Caco-2 (cell line): ENCODE data around the gene CACNA2D1. TPM values are rescaled to one million over a fixed set of nuclear protein-coding genes. Genes with fewer than 3 reads are reported as not detected.

Experiments used
- BruUV-seq: library from RNA; stranded (reverse); fragments of 400-500 nt; replicated peaks from 2 replicates; lab custom pipeline; 2021; lab: Mats Ljungman, UMichigan
- CTCF ChIA-PET: fragments of 300-600 bp; sonication (Branson Sonifier 250); formaldehyde crosslinking; loops from one replicate; lab custom pipeline; 2022; ENCODE audit warnings: antibody characterized with exemption; lab: Charles Lee
- POLR2A ChIA-PET: fragments of 300-600 bp; sonication (Branson Sonifier 250); formaldehyde crosslinking; loops from one replicate; lab custom pipeline; 2022; ENCODE audit warnings: antibody characterized with exemption; lab: Charles Lee
- DNase-seq, 2 experiments: peaks; one replicate each; pipeline versions ENCODE4 v3.0.0 to v3.0.0-alpha.2; 2020 to 2022
- H3K27me3 ChIP-seq: replicated peaks from 2 replicates; pipeline ENCODE4 v1.6.0; 2011; ENCODE audit warnings: low read length; ENCODE audit not compliant: control insufficient read depth, insufficient read depth
- H3K36me3 ChIP-seq: 2 replicates; pipeline ENCODE4 v1.5.1; 2011; ENCODE audit warnings: low read length; ENCODE audit not compliant: control insufficient read depth, insufficient read depth
- H3K4me1 ChIP-seq: fragments of 250-450 bp; sonication (Bioruptor Pico); 2 replicates; pipeline ENCODE4 v1.5.1; 2020; ENCODE audit warnings: mild to moderate bottlenecking
- H3K4me3 ChIP-seq: 2 replicates; pipeline ENCODE4 v1.5.1; 2011; ENCODE audit warnings: low read depth, mild to moderate bottlenecking, control low read depth, low read length
- H3K9me3 ChIP-seq: fragments of 250-450 bp; sonication (Bioruptor Pico); 2 replicates; pipeline ENCODE4 v1.5.1; 2020; ENCODE audit warnings: mild to moderate bottlenecking, moderate library complexity
- H3K27ac Mint-ChIP-seq: one replicate; pipeline ENCODE4 v1.8.0; 2022; ENCODE audit warnings: mixed read lengths; ENCODE audit not compliant: unreplicated experiment
- H3K27me3 Mint-ChIP-seq: one replicate; pipeline ENCODE4 v1.8.0; 2022; ENCODE audit warnings: mixed read lengths; ENCODE audit not compliant: insufficient read depth, unreplicated experiment
- H3K36me3 Mint-ChIP-seq: one replicate; pipeline ENCODE4 v1.8.0; 2022; ENCODE audit warnings: mild to moderate bottlenecking, mixed read lengths; ENCODE audit not compliant: insufficient read depth, unreplicated experiment
- H3K4me1 Mint-ChIP-seq: one replicate; pipeline ENCODE4 v1.8.0; 2022; ENCODE audit warnings: low read depth, mixed read lengths; ENCODE audit not compliant: unreplicated experiment
- H3K4me3 Mint-ChIP-seq: one replicate; pipeline ENCODE4 v1.8.0; 2022; ENCODE audit warnings: mild to moderate bottlenecking, moderate library complexity, mixed read lengths; ENCODE audit not compliant: unreplicated experiment
- H3K9me3 Mint-ChIP-seq: one replicate; pipeline ENCODE4 v1.8.0; 2022; ENCODE audit warnings: mixed read lengths; ENCODE audit not compliant: unreplicated experiment
- intact Hi-C: fragments of 100-400 bp; cut with micrococcal nuclease; formaldehyde crosslinking; loops from one replicate; pipeline ENCODE4 v1.10.0; 2022; ENCODE audit not compliant: unreplicated experiment
- total RNA-seq: library from RNA; stranded (reverse); gene quantifications from 2 replicates; pipeline ENCODE4 v1.2.3, GENCODE V29; 2022
- TF ChIP-seq, protein P1 (sequence below), 2 experiments: fragments of 200-600 bp in 1 of 2; IDR thresholded peaks; 1 replicate in 1 of 2; 2 replicates in 1 of 2; pipeline versions ENCODE4 v1.5.1 to v1.8.0; 2011 to 2022; ENCODE audit warnings: antibody characterized with exemption in 1 of 2, control low read depth in 1 of 2, inconsistent platforms in 1 of 2, low read depth in 1 of 2, low read length in 1 of 2, mild to moderate bottlenecking in 1 of 2, moderate library complexity in 1 of 2; ENCODE audit not compliant: insufficient read depth in 1 of 2, severe bottlenecking in 1 of 2, unreplicated experiment in 1 of 2

The CACNA2D1 gene
- total RNA-seq, 1 experiment from 2014 or later, result not detected

DNA sequence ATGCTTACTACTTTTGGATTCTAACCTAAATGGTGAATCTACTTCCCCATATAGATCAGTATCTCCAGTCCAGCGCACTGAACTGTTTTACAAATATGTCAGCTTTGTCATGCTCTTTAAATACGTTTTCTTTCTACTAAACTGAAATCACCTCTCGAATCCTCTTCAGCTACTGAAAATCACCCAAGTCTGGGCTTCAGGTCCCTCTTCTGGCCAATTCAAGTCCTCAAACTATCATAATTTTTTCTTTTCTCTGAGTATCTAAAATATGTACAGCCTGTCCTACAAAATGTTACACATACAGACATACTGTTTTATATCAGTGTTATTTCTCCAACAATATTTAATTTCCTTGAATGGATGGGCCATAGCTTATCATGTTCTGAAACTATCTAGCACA, 84.2 kb downstream of the CACNA2D1 start:
- Histone ChIP-seq H3K36me3 (no peaks in the 10 kb centered on the region), H3K4me1 (no peaks in the 10 kb centered on the region), H3K27me3 (no peaks in the 10 kb centered on the region), H3K9me3 (no peaks in the 10 kb centered on the region), H3K4me3 (no peak overlapping the region)
- POLR2A ChIA-PET, result no interaction called here
- Mint-ChIP-seq H3K27me3 (no peaks in the 10 kb centered on the region), H3K4me1 (no peaks in the 10 kb centered on the region), H3K36me3 (no peaks in the 10 kb centered on the region), H3K9me3 (no peaks in the 10 kb centered on the region), H3K27ac (no peak overlapping the region), H3K4me3 (no peak overlapping the region)
- no peak for DNase-seq
- intact Hi-C loops, result loop anchor here (10.0 kb wide), 1 partner anchor 125 kb away; no protein-coding TSS in a partner anchor
- TF ChIP-seq, protein P1, sequence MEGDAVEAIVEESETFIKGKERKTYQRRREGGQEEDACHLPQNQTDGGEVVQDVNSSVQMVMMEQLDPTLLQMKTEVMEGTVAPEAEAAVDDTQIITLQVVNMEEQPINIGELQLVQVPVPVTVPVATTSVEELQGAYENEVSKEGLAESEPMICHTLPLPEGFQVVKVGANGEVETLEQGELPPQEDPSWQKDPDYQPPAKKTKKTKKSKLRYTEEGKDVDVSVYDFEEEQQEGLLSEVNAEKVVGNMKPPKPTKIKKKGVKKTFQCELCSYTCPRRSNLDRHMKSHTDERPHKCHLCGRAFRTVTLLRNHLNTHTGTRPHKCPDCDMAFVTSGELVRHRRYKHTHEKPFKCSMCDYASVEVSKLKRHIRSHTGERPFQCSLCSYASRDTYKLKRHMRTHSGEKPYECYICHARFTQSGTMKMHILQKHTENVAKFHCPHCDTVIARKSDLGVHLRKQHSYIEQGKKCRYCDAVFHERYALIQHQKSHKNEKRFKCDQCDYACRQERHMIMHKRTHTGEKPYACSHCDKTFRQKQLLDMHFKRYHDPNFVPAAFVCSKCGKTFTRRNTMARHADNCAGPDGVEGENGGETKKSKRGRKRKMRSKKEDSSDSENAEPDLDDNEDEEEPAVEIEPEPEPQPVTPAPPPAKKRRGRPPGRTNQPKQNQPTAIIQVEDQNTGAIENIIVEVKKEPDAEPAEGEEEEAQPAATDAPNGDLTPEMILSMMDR (IDR thresholded peaks at IDR 0.05; ENCODE audit: insufficient read depth in 1 of 2, low read depth in 1 of 2, low read length in 1 of 2, severe bottlenecking in 1 of 2, unreplicated experiment in 1 of 2), result no peak
- CTCF ChIA-PET, result interaction anchor here (0.9 kb wide), 1 partner anchor 125 kb away, joined by 3 read pairs; no protein-coding TSS in a partner anchor
- no TSS peak for BruUV-seq

DNA sequence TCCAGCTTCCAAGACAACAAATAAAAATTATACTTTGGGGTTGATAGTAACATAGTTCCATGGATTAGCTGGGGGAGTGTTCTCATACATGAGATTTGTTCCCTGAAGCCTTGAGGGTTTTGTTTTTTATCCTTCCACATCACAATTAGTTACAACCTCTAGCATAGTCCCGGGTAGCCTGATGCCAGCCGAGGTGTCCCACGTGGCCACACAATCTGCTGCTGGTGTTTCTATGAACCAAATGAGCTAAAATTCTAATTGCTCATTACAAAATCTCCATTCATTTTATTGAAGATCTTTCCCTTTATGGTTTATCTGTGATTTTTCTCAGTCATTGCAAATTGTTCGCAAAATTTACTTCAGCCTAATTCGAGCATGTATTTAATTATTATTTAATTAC, 84.7 kb downstream of the CACNA2D1 start:
- no peak overlapping the region for H3K4me3 ChIP-seq
- intact Hi-C loops, result loop anchor here (10.0 kb wide), 1 partner anchor 124 kb away; no protein-coding TSS in a partner anchor
- no peaks in the 10 kb centered on the region for H3K36me3 ChIP-seq
- no peak for DNase-seq
- ChIA-PET POLR2A (no interaction called here), CTCF (interaction anchor here (0.7 to 0.9 kb wide), 2 partner anchors 124 to 329 kb away, joined by 3 read pairs; no protein-coding TSS in a partner anchor)
- BruUV-seq, result no TSS peak
- H3K27me3 ChIP-seq, result no peaks in the 10 kb centered on the region
- no peaks in the 10 kb centered on the region for H3K9me3 ChIP-seq
- H3K9me3 Mint-ChIP-seq, result no peaks in the 10 kb centered on the region
- H3K27ac Mint-ChIP-seq, result no peak overlapping the region
- no peaks in the 10 kb centered on the region for H3K4me1 ChIP-seq
- H3K36me3 Mint-ChIP-seq, result no peaks in the 10 kb centered on the region
- no peaks in the 10 kb centered on the region for H3K27me3 Mint-ChIP-seq
- H3K4me1 Mint-ChIP-seq, result no peaks in the 10 kb centered on the region
- TF ChIP-seq, protein P1 (IDR thresholded peaks at IDR 0.05; ENCODE audit: insufficient read depth in 1 of 2, low read depth in 1 of 2, low read length in 1 of 2, severe bottlenecking in 1 of 2, unreplicated experiment in 1 of 2), result no peak
- no peak overlapping the region for H3K4me3 Mint-ChIP-seq

DNA sequence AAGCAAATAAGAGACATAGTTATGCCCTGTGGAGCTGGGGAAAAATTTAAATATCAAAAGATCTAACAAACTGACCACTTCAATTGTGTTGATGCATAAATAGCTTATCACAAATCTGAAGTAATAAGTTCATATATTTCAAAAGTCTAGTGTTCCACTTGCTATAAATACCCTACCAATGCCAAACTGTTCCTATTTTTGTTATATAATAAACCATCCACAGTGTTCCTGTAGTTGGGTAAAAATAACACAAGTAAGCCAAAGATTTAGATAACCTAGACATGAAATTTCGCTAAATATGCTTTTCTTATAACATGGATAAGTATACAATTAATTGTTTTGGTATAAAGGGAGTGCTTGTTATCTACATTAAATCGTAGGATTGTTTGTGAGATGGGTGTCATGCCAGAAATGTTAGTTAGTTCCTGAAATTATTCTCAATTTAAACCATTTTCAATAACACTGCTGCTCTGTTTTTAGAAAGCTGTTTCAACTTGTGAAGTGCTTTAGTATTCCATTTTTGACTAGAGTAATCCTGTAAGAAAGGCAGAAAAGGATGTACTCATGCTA, 85.5 kb downstream of the CACNA2D1 start:
- H3K27me3 ChIP-seq, result no peaks in the 10 kb centered on the region
- ChIA-PET CTCF (no interaction called here), POLR2A (no interaction called here)
- no peak for DNase-seq
- H3K9me3 ChIP-seq, result no peaks in the 10 kb centered on the region
- no peaks in the 10 kb centered on the region for H3K4me1 ChIP-seq
- Mint-ChIP-seq H3K9me3 (no peaks in the 10 kb centered on the region), H3K4me1 (no peaks in the 10 kb centered on the region), H3K4me3 (no peak overlapping the region), H3K27ac (no peak overlapping the region), H3K36me3 (no peaks in the 10 kb centered on the region), H3K27me3 (no peaks in the 10 kb centered on the region)
- no peaks in the 10 kb centered on the region for H3K36me3 ChIP-seq
- intact Hi-C loops, result loop anchor here (10.0 kb wide), 1 partner anchor 123 kb away; no protein-coding TSS in a partner anchor
- H3K4me3 ChIP-seq, result no peak overlapping the region
- BruUV-seq, result no TSS peak
- TF ChIP-seq, protein P1 (IDR thresholded peaks at IDR 0.05; ENCODE audit: insufficient read depth in 1 of 2, low read depth in 1 of 2, low read length in 1 of 2, severe bottlenecking in 1 of 2, unreplicated experiment in 1 of 2), result no peak
